Lung microvascular endothelial cell (primary cell): ENCODE data around the gene DYNLL2. TPM values are rescaled to one million over a fixed set of nuclear protein-coding genes. Genes with fewer than 3 reads are reported as not detected.
"Not testable (repeated sequence)": the region's sequence is repeated elsewhere in the genome, so short reads cannot be mapped to it uniquely, and the experiment has no call there.

Experiments
- DNase-seq, 2 donors: peaks; one replicate each; pipeline versions ENCODE4 v3.0.0 to v3.0.0-alpha.2; 2010; ENCODE audit warnings: low read depth in 2 of 2
- total RNA-seq: library from RNA; depleted of rRNA; stranded (reverse); fragments of >200 nt; gene quantifications from 2 replicates; pipeline ENCODE4 v1.2.1, GENCODE V29; 2014

The DYNLL2 gene
- total RNA-seq, 1 donor from 2014 or later: 14.7 TPM

GRCh38 chr17:58072862-58073261 lies 10.4 kb upstream of the DYNLL2 start:
- DNase-seq: no peak

- DNase-seq: not testable (repeated sequence)
Measured at GRCh38 chr17:58073266-58073665, 10.0 kb upstream of the DYNLL2 start.

- DNase-seq: not testable (repeated sequence)
Measured at GRCh38 chr17:58074406-58074805, 8.8 kb upstream of the DYNLL2 start.

- no peak for DNase-seq
Measured at GRCh38 chr17:58079300-58080033, 3.8 kb upstream of the DYNLL2 start.

- no peak for DNase-seq
Measured at GRCh38 chr17:58081646-58082340, 1.4 kb upstream of the DYNLL2 start.

- no peak for DNase-seq
Measured at GRCh38 chr17:58082341-58082869, 814 bp upstream of the DYNLL2 start.

GRCh38 chr17:58083491-58084316 lies 485 bp downstream of the DYNLL2 start:
- DNase-seq: peak; percentile 56 to 61

- DNase-seq: peak; percentile 28 to 60
Measured at GRCh38 chr17:58084317-58084981, 1.2 kb downstream of the DYNLL2 start.

- DNase-seq: no peak
Measured at GRCh38 chr17:58085039-58085715, 2.0 kb downstream of the DYNLL2 start.

- DNase-seq: no peak
Measured at GRCh38 chr17:58086953-58087352, 3.7 kb downstream of the DYNLL2 start.

- no peak for DNase-seq
Measured at GRCh38 chr17:58088624-58089023, 5.4 kb downstream of the DYNLL2 start.

GRCh38 chr17:58089111-58089510 lies 5.9 kb downstream of the DYNLL2 start:
- no peak for DNase-seq

- DNase-seq: no peak
Measured at GRCh38 chr17:58091024-58091567, 7.9 kb downstream of the DYNLL2 start.

GRCh38 chr17:58092101-58092796 lies 9.0 kb downstream of the DYNLL2 start:
- no peak for DNase-seq

- DNase-seq: no peak
Measured at GRCh38 chr17:58092797-58093385, 9.7 kb downstream of the DYNLL2 start.

- DNase-seq: no peak
Measured at GRCh38 chr17:58094118-58094517, 10.9 kb downstream of the DYNLL2 start.

- no peak for DNase-seq
Measured at GRCh38 chr17:58096892-58097291, 13.7 kb downstream of the DYNLL2 start.

- no peak for DNase-seq
Measured at GRCh38 chr17:58097384-58098088, 14.3 kb downstream of the DYNLL2 start.

- no peak for DNase-seq
Measured at GRCh38 chr17:58100506-58100905, 17.3 kb downstream of the DYNLL2 start.
